Stimulated activated CD4-positive, alpha-beta T cell treated with anti-CD3 and anti-CD28 coated beads, Interleukin-4, amount 100 ng/mL, for 48 hours (primary cell): ENCODE measurements around the gene PTPN14.

Source experiments
- DNase-seq, 2 donors: peaks; one replicate each; pipeline ENCODE4 v3.0.0-alpha.2; 2020; ENCODE audit warnings: low read depth in 2 of 2

PTPN14 gene

DNA sequence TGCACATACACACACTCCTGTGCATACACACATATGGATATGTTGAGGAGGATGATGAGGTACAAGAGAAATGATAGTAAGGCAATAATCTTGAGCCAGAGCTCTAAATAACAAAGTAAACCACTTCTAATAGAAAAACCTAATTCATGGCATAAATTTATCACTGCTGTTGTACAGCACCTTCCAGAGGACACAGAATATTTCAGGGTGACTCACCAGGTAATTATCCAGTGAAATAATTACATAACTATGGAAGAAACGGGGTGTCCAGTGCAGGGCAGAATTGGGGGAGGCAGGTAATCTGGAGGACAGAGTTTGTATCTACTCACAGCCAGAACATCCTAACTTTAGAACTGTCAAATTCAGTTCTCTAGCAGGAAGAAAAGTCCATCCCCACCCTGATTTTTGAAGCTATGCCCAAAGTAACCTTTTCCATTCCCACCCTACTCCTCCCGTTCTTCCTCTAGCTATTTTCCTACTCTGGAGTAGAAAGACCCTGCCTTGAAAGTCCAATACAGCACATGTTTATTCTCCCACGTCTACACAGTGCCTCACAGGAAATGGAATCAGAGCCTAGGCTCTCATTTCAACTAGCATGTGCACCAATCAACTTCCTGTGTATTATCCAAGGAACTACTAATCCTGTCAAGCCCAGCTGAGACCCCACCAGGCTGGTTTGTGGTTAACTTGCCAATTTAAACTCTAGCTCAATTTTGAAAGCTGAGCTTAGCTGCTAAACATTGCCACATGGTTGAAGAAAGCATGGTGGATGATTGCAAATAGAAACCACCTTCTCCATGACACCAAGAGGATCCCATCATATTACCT lies 96.6 kb downstream of the PTPN14 start:
- no peak for DNase-seq

DNA sequence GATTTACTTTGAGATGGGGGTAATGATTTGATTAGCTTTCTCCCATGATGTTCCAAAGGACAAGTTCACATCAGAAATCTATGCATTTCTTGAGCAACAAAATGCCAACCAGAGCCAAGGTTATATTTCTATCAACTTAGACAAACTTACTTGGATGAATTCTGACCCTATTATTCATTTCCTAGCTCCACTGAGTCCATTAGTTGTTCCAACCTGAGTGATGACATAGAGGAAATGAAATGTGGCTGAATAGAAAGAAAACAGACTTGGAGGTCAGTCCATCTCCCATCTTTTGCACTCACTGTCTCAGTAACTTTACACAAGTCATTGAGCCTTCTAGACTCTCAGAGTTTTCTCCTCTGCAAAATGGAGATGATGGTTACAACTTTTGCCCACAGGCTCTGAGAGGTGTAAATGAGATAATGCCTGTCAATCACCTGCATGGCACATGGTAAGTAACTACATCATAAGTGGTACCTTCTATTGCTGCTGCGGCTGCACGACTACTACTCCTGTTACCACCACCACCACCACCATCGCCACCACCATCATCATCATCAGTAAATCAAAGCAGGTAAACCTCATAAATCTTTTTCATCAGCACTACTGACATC lies 98.2 kb downstream of the PTPN14 start:
- DNase-seq: no peak

DNA sequence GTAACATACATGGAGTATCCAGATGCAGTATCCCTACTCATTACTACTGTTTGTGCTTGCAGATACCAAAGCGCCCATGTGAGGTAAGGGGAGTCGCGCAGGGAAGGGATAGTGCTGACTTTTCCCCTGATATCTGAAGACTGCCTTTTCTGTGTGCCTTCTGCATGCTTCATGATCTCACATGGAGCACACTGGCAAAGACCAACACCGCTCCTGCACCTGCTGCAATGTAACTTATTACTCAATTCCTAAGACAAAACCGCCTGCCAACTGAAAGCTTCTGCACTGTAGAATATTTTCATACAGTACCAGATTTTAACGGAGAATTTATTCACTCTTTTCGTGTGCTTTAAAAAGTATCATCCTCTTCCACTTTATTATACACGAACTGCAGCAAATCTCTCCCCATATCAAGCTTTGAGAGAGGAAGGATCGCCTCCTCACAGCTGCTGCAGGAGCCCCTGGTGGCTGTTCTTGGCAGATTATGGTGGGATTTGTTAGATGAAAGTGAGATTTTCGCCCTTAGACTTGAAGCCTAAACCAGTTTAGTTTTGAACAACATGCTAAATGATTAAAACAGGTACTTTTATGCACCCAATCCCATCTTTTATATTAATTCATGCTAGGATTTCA lies 99.1 kb downstream of the PTPN14 start:
- DNase-seq: no peak

DNA sequence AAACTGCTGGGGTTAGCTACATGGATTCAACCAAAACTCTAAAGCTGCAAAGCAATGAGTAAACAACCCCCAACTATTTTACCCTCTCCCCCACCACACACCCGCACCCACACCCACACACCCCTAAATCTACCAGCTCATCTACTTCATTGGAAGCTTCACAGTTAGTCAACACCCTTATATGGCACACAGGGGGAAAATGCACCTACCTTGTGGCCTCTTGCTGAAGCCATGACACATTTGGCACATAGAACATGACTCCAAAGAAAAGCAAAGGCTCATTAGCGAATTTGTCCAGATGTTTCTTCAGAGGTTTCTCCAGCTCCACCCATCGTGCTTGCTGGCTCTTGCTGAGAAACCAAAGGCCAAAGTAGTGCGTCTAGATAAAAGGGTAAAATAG lies 99.8 kb downstream of the PTPN14 start:
- peak; percentile 23 to 29 for DNase-seq

DNA sequence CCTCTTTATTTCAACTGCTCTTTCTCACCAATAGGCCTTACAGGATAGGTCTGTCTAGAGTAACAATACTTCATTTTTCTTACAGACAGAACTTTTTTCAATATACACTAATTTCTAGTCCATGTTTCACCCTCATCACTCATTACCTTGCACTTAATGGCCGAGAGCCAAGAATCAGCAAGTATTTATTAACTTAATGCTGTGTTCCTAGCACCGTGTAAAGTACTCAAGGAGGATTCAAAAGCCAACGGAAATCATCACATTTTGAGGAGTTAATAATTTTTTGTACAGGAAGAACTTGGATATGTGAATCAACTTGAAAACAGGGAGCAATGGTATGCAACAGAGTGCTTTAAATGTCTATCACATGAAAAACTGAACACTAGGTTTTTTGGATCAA lies 102.0 kb downstream of the PTPN14 start:
- no peak for DNase-seq

DNA sequence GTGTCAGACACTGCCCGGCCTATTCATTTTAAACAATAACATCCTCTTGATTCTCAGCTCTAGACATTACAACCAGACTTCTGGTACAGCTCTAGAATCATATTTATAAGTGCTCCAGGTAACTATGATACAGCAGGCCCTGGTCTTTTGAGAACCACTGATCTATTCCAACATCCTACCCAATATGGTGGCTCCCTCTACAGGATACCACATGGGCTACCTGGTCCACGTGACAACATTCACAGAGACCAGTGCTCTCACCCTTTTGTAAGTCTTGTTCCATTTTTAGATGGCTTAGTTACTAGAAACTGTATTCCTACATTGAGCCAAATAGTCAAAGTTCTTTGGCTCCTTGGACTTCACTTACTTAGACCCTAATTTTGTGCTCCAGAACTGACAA lies 102.9 kb downstream of the PTPN14 start:
- DNase-seq: no peak

DNA sequence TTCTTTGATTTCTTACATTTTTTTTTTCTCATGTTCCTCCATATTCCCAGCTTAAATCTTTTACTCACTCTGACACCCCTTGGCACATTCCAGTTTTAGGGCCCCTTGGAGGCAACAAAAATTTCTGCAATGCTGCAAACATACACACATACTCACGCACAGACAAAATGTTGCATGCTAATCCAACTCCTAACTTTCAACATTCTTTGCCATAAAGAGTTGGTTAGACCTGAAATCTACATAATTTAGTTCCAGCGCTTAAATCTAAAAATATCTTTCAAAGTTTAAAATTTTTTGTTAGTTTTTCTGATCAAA lies 103.9 kb downstream of the PTPN14 start:
- no peak for DNase-seq

DNA sequence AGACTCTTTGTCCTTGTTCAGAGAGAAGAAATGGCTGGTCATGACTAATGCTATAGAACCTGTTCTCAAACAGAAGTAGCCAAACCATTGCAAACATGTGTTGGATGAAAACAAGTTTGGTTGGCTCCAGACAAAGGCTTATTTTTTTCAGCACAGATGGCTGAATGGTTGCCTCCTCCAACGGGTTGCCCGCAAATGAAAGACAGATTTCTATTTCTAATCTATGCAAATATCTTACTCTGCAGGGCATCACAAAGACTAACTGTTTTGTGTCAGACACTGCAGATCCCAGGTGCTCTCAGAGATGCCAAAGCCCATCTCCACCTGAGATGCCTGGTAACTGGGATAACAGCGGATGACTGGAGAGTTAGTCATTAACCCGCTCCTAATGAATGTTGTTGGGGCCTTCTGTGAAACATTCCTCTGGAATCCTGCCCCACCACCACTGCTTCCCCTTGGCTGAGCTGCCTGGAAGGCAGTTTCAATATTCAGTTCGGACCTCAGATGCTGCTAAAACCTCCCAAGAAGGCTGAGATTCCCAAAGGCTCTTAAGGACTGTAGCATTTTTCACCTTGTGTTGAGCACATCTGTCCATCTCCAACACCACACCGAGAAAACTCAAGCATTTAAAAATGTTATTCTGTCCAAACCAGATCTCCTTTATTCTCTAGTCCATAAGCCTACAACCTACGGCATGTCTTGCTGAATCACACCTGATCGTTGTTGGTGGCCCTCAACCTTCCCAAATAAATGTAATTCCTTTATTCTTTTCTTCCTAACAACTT lies 104.4 kb downstream of the PTPN14 start:
- no peak for DNase-seq

DNA sequence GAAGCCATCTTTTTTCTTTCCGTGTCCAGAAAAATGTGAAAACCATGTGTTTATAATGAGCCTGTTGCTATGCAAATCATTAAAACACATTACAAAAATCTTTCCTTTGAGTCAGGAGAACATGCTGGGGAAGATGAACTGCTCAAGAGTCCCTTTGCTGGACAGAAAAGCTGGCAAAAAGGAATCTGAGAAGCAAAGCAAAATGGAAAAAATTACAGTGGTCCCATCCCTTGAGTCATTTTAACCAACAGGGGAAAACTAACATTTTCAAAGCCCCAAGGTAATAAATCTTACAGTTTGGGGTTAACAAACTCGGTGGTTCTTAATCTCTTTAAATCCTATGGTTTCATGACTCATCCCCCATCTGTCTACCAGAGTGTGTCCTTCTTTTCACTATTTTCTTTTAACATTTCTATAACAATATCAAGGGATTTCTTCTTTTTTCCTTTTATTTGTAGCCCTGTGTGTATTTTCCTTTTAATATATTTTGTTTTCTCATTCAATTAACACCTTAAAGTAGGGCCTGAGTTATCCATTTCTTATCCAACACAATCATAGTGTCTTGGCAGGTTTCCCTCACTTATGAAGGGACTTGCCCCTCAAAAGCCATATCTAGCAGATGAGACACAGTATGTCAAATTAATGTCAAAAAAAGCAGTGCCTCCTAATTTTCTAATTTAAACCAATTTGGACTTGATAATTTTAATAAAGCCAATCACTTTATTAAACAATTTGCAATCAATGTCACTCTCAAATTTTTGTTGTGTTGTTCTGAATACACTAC lies 105.4 kb downstream of the PTPN14 start:
- no peak for DNase-seq

DNA sequence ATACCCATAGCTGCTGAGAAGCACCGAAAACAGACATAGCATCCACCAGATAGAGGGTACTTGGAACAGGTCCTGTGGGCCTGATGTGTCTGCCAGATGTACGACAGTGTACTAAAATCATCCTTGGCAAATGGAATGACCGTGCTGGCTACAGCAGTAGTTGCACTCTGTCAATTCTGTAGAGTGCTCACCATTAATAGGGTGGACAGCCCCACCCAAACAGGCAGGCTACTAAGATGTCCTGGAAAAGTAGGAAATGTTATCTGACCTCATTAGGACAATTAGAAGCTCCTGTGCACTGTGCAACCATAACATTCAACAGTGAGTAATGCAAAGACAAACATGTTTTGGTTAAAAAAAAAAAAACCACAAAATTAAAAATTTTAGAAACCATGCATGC lies 106.2 kb downstream of the PTPN14 start:
- DNase-seq: no peak

DNA sequence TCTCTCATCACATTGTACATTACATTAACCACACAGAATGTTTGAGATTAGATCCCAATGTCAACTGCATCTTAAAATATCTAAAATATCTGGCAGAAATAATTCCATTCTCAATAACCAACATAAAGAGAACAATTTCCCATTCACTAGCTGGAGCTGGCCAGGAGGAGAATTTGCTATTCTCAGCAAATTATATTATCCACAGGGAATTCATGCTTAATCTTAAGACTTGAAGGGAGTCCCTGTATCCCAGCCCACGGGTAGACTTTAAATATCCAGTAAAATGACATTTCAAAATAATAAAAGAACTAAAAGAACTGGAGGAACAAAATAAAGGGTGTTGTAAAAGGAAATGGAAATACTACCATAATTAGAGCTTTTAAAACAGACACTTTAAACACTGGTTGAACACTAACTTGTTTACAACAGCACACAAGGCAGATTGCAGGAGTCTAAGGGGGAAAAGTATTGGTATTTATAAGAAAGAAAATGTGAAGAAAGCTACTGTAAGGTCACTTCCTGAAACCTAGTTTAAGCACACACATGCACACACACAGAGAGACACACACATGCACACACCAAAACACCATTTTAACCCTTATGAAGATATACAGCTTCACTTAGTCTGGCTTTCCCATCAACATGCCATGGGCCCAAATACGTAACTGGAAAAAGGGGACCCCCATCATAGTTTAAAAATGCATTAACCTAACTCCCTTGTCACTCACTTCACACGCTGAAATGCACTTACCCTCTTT lies 107.0 kb downstream of the PTPN14 start:
- no peak for DNase-seq

DNA sequence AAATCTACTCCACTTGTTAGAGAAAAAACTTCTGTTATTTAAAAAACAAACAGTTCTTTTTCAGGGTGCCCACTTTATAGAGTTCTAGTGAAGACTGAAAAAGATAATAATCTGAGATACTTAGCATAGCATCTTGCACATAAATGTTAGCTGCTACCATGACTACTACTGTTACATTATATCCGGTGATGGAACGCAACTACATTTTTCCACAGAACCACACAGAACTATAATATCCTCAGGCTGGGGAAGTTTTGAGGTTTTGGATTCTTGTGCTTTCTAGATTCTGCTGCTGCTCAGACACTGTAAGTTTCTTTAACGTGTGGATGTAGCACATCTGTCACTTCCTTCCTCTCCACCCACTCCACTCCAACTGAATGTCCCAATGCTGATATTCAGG lies 110.3 kb downstream of the PTPN14 start:
- DNase-seq: no peak

DNA sequence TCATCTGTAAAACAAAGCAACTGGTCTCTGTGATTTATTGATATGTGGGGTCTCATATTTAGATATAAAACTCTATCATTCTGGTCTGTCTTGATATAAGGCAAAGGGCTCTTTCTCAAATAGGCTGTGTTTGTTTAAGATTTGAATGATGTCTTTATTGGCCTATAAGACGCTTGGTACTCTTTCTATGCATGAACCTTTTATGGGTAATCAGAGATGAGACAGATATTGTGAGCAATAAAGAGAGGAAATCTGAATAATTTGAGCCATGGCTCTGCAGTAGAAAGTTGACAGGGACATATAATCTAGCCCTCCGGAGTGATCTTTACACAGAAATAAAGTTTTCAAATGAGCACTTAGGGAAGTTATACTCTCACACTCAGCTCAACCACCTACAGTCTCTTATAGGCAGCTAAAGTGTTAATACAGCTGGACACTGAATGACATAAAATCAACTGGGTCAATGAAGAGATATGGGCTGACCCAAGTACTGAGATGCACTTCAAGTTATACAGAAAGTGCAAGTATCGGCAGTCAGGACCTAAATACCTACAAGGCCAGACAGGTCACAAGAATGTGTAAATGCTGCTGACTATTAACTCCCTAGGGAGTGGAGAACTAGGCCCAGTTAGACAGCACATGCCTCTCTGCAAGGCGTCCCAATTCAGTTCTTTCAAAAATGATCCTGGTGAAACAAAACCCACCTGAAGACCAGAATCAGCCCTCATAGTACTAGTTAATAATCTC lies 111.0 kb downstream of the PTPN14 start:
- no peak for DNase-seq

DNA sequence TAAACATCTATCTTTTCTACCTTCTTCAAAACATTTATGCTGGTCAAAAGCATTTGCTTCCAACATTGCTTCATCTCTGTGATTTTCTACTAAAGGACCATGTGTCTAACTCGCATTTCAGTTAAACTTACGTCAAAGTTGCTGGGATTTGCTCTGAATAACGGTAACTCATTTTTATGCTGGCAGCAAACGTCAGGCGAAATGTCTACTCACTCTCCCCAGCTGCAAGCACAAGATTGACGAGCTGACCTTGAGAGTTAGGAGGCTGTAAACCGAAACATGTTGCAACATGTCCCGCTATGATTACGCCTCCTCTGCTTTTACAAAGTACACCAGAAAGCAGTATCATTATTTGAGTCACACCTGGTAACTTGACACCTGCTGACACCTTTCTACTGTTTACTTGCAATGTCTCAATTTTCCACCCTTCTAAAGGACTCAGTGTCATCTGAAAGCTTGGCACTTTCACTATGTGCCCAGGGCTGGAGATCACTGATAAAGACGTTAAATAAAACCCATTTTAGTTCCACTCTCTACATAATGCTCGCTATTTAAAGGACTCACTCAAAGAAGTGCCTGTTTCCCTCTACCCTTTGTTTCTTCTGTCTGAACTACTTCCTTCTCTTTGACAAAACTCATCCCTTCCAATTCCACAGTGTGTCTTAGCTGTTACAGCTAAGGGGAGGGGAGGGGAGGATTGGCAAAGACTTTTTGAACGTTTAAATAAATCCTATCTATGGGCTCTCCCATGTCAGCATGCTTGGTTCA lies 111.9 kb downstream of the PTPN14 start:
- peak in 1 of 2 donors; percentile 24 for DNase-seq

DNA sequence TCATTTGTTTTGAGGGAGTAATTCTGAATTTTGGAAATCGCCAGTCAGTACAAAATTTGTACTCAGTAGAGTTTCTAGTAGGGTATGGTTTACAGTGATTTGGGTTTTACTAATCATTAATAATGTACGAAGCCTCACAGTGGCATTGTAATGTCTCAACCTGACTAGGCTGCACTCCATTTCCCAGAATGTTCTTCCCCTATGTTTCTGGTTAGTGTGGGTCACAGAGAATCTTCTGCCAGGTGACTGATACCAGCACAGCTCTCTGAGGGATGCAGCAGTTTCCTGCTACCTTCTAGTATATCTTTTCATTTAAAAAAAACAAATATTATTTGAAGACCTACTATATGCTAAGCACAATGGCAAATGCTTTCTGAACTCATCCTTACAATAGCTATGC lies 112.9 kb downstream of the PTPN14 start:
- no peak for DNase-seq

DNA sequence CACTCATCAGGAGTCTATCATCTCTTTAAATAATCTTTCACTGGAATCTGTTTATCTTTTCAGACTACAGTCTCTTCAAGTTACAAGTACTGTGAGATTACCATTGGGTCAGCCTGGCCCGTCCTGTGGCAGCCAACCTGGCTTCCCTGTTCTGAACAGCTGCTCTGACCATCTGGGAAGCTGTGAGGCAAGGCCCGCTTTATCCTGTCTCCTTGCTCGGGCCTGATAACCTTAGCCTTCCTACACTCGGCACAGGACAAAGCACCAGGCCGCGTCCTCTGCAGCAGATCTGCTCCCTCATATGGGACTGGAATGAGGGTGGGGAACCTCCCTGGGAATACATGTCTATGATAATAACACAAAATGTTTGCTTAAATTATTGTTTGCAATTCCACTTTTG lies 113.3 kb downstream of the PTPN14 start:
- no peak for DNase-seq

DNA sequence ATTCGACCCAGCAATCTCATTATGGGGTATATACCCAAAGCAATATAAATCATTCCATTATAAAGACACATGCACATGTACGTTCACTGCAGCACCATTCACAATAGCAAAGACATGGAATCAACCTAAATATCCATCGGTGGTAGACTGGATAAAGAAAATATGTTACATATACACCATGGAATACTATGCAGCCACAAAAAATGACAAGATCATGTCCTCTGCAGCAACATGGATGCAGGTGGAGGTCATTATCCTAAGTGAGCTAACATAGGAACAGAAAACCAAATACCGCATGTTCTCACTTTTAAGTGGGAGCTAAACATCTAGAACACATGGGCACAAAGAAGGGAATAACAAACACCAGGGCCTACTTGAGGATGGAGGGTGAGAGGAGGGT lies 115.5 kb downstream of the PTPN14 start:
- no peak for DNase-seq

DNA sequence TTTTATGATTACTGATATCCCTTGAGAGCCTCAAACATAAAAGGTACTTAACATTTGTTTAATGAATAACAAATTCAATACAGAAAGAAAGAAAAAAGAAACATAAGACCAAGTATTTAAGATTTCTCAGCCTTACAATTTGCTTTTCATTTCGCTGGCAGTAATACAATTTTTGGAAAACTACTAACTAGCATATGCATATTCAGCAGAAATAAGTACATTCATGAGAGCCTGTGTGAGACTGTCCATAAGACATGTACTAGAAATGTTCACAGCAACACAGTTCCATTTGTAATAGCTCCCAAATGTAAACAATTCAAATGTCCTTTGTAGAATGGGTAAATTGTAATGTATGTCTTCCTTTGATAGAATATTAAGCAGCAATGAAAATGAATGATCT lies 119.2 kb downstream of the PTPN14 start:
- DNase-seq: no peak

DNA sequence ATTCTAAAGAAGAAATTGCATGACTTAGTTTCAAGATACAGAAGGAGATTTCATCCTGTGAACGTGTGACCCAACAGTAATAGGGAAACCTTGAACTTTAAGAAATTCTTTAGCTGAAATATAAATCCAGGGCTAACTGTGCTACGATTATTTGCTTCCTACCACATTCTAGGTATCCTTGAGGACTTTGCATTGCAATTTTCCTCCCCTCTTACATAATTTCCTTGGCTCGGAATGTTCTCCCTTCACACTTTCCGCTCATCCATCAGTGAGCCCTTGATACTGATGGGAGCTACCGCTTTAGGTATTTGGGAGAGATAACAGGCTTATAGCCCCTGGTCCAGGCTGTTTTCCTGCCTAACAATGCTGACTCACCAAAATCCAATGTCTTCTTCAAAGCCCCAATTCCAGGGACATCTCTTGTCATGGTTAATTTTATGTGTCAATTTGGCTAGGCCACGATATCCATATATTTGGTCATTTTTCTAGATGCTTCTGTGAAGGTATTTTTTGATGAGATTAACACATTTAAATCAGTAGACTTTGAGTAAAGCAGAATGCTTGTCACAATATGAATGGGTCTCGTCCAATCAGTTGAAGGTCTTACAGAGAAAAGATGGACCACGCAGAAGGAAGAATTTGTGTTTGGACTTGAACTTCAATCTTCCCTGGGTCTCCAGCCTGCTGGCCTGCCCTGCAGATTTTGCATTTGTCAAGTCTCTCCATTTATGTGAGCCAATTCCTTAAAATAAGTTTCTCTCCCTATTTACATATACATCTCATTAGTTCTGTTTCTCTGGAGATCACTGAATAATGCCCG lies 121.2 kb downstream of the PTPN14 start:
- DNase-seq: no peak
